ENCODE measurements around the gene HOXA7. TPM values are rescaled to one million over a fixed set of nuclear protein-coding genes. Genes with fewer than 3 reads are reported as not detected.

The HOXA7 gene
- total and polyA plus RNA-seq, 10 of the 15 experiments (the other 5 are each of a cell fraction or from before 2014, with no cell fraction given), result not detected

GRCh38 chr7:27174874-27175625, 18.6 kb upstream of the HOXA7 start:
- Histone ChIP-seq H3K9ac (ENCODE audit: control insufficient read depth, insufficient read depth, low read length) (no peak overlapping the region), H3K9me3 (replicated peaks; ENCODE audit: control insufficient read depth, insufficient read depth, low read length) (no peaks in the 10 kb centered on the region; the same call in 2 of the 3 replicates), H3K4me1 (ENCODE audit: control insufficient read depth, insufficient read depth, low read length) (no peaks in the 10 kb centered on the region), H3K4me3 (no peak overlapping the region), H3K27ac (ENCODE audit: control insufficient read depth, insufficient read depth) (no peak overlapping the region), H4K20me1 (ENCODE audit: control insufficient read depth, insufficient read depth) (no peaks in the 10 kb centered on the region), H2AFZ (ENCODE audit: control insufficient read depth, low read depth, low read length) (no peak overlapping the region), H3K36me3 (ENCODE audit: control insufficient read depth in 2 of 2, insufficient read depth in 2 of 2, low read length in 1 of 2) (no peaks in the 10 kb centered on the region), H3K27me3 (replicated peaks in 1 of 2; ENCODE audit: control insufficient read depth in 2 of 2, insufficient read depth in 2 of 2, low read length in 1 of 2) (peaks cover 15 to 23% of the 10 kb centered on the region in 2 experiments), H3K4me2 (ENCODE audit: control insufficient read depth, insufficient read depth) (no peak overlapping the region), H3K79me2 (ENCODE audit: control insufficient read depth, insufficient read depth, low read length) (no peaks in the 10 kb centered on the region)
- ChIA-PET SMC1A (ENCODE audit: uncharacterized antibody, unreplicated experiment) (no interaction called here), CTCF (no interaction called here), RAD21 (ENCODE audit: unreplicated experiment) (no interaction called here), POLR2A (no interaction called here)
- no TSS peak for BruUV-seq (replicated peaks)
- no peak for ATAC-seq
- intact Hi-C loops (cut with micrococcal nuclease; ENCODE audit: unreplicated experiment), result no loop called here
- in situ Hi-C loops (cut with MboI), result loop anchor here (25.0 kb wide), 1 partner anchor 1088 kb away; no protein-coding TSS in a partner anchor
- 64% methylated on average over 12 of the region's 12 CpGs for WGBS (ENCODE audit: insufficient coverage, insufficient replicate concordance, low lambda C conversion rate, missing lambda C conversion rate)
- DNase-seq (ENCODE audit: low read depth, low spot score), result no peak
- FAIRE-seq, result no peak
- no peak for TF ChIP-seq BCL3 (IDR thresholded peaks at IDR 0.05; ENCODE audit: borderline replicate concordance, insufficient read depth, low read depth, low read length, poor library complexity, severe bottlenecking)
- TF ChIP-seq, protein P1, sequence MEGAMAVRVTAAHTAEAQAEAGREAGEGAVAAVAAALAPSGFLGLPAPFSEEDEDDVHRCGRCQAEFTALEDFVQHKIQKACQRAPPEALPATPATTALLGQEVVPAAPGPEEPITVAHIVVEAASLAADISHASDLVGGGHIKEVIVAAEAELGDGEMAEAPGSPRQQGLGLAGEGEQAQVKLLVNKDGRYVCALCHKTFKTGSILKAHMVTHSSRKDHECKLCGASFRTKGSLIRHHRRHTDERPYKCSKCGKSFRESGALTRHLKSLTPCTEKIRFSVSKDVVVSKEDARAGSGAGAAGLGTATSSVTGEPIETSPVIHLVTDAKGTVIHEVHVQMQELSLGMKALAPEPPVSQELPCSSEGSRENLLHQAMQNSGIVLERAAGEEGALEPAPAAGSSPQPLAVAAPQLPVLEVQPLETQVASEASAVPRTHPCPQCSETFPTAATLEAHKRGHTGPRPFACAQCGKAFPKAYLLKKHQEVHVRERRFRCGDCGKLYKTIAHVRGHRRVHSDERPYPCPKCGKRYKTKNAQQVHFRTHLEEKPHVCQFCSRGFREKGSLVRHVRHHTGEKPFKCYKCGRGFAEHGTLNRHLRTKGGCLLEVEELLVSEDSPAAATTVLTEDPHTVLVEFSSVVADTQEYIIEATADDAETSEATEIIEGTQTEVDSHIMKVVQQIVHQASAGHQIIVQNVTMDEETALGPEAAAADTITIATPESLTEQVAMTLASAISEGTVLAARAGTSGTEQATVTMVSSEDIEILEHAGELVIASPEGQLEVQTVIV (IDR thresholded peaks at IDR 0.05; ENCODE audit: borderline replicate concordance, partially characterized antibody), result no peak
- no peak for TF ChIP-seq MXI1 (IDR thresholded peaks at IDR 0.05; ENCODE audit: low read depth, low read length)
- TF ChIP-seq CHD4 (IDR thresholded peaks at IDR 0.05), result no peak
- no peak for TF ChIP-seq ZBTB33 (IDR thresholded peaks at IDR 0.05)
- no peak for TF ChIP-seq GATAD2B (conservative IDR thresholded peaks at IDR 0.05; ENCODE audit: low read depth)
- TF ChIP-seq SUZ12 (IDR thresholded peaks at IDR 0.05; ENCODE audit: unreplicated experiment), result no peak
- TF ChIP-seq ATF3 (IDR thresholded peaks at IDR 0.05; ENCODE audit: borderline replicate concordance, extremely low read depth, low read depth, low read length), result no peak
- TF ChIP-seq EGR1 (IDR thresholded peaks at IDR 0.05; ENCODE audit: borderline replicate concordance in 1 of 2, low read depth in 2 of 2, low read length in 2 of 2), result no peak
- TF ChIP-seq EED (IDR thresholded peaks at IDR 0.05; ENCODE audit: low read depth), result no peak
- no peak for TF ChIP-seq NR2F1 (conservative IDR thresholded peaks at IDR 0.05)
- TF ChIP-seq ZNF24 (IDR thresholded peaks at IDR 0.05), result no peak
- TF ChIP-seq RAD51 (IDR thresholded peaks at IDR 0.05), result no peak
- no peak for TF ChIP-seq SIN3A (IDR thresholded peaks at IDR 0.05; ENCODE audit: low read depth, low read length)
